Testis (tissue), 3 donors: Measurements from ENCODE around the gene ERF. TPM values are rescaled to one million over a fixed set of nuclear protein-coding genes. Genes with fewer than 3 reads are reported as not detected.
A peak's percentile ranks its signal among the peaks of the same experiment; 100 is the strongest.

Experiments
- DNase-seq: peaks from one replicate; pipeline ENCODE4 v3.0.0-alpha.2; 2019
- H3K27ac ChIP-seq, 2 donors: fragments of 200-600 bp; sonication (generic); one replicate each; pipeline ENCODE4 v1.5.1; 2019
- H3K27me3 ChIP-seq: fragments of 200-600 bp; sonication (generic); one replicate; pipeline ENCODE4 v1.5.1; 2019
- H3K36me3 ChIP-seq: fragments of 200-600 bp; sonication (generic); one replicate; pipeline ENCODE4 v1.5.1; 2017; ENCODE audit warnings: low read depth; ENCODE audit errors: missing control alignments
- H3K4me1 ChIP-seq: fragments of 200-600 bp; sonication (generic); one replicate; pipeline ENCODE4 v1.5.1; 2019
- H3K4me3 ChIP-seq, 2 donors: fragments of 200-600 bp; sonication (generic); one replicate each; pipeline ENCODE4 v1.5.1; 2017 to 2019
- H3K9me3 ChIP-seq: fragments of 200-600 bp; sonication (generic); one replicate; pipeline ENCODE4 v1.5.1; 2017
- CTCF ChIP-seq, 3 experiments: fragments of 450-650 bp in 2 of 3; fragments of 200-600 bp in 1 of 3; sonication (generic) in 1 of 3; IDR thresholded peaks; one replicate each; pipeline ENCODE4 v1.5.1; 2016 to 2019; ENCODE audit warnings: antibody characterized with exemption in 3 of 3, mild to moderate bottlenecking in 2 of 3, moderate library complexity in 1 of 3
- POLR2A ChIP-seq: fragments of 450-650 bp; IDR thresholded peaks from one replicate; pipeline ENCODE4 v1.6.1; 2017; ENCODE audit warnings: antibody characterized with exemption, mild to moderate bottlenecking, moderate library complexity
- WGBS, 2 donors: methylation state at CpG; one replicate each; pipeline ENCODE4 v1.1.5; 2018; 5-methylcytosine and 5-hydroxymethylcytosine counted together
- intact Hi-C: fragments of 100-400 bp; cut with DNase I; formaldehyde crosslinking; loops from one replicate; pipeline ENCODE4 v1.15.1; 2023; ENCODE audit warnings: low total_unique reads
- polyA plus RNA-seq: library from polyadenylated mRNA; stranded (reverse); fragments of 350-450 nt; fragmentation: Illumina TruSeq; extraction: RNeasy Lipid Tissue Mini Kit (QIAGEN cat#74804); gene quantifications from one replicate; pipeline ENCODE4 v1.2.3, GENCODE V29; 2014; ENCODE audit warnings: low read depth, low replicate concordance; ENCODE audit not compliant: insufficient read depth
- total RNA-seq, 2 donors: library from RNA; depleted of rRNA; stranded (reverse); fragments of >200 nt; gene quantifications; one replicate each; pipeline ENCODE4 v1.2.3, GENCODE V29; 2016

The ERF gene
- total and polyA plus RNA-seq, 3 donors from 2014 or later, result 59.6 to 120 (median 85.4) TPM

- Histone ChIP-seq H3K4me1 (peaks cover 61% of the 10 kb centered on the region), H3K9me3 (no peaks in the 10 kb centered on the region), H3K36me3 (no peaks in the 10 kb centered on the region), H3K4me3 (peak overlapping the region; percentile 99 to 100), H3K27ac (peak overlapping the region; percentile 98 to 99), H3K27me3 (no peaks in the 10 kb centered on the region)
- intact Hi-C loops, result no loop called here
- no peak for DNase-seq
- WGBS, 2 donors, result 60 to 68% methylated on average over 4 of the region's 4 CpGs
- TF ChIP-seq CTCF (IDR thresholded peaks at IDR 0.05) (no peak), POLR2A (no peak)
Observed at GRCh38 chr19:42251572-42252358, 3.2 kb downstream of the ERF start.

- WGBS, 2 donors, result 39 to 61% methylated on average over 19 of the region's 19 CpGs
- H3K27ac ChIP-seq, result peak overlapping the region; percentile 98 to 99
- H3K9me3 ChIP-seq, result no peaks in the 10 kb centered on the region
- intact Hi-C loops, result no loop called here
- no peak for TF ChIP-seq POLR2A
- no peak for TF ChIP-seq CTCF (IDR thresholded peaks at IDR 0.05)
- no peaks in the 10 kb centered on the region for H3K36me3 ChIP-seq
- no peak for DNase-seq
- peaks cover 64% of the 10 kb centered on the region for H3K4me1 ChIP-seq
- H3K4me3 ChIP-seq, result no peak overlapping the region
- H3K27me3 ChIP-seq, result no peaks in the 10 kb centered on the region
Observed at GRCh38 chr19:42250666-42251531, 4.0 kb downstream of the ERF start.

- no peaks in the 10 kb centered on the region for H3K9me3 ChIP-seq
- H3K36me3 ChIP-seq, result no peaks in the 10 kb centered on the region
- WGBS, 2 donors, result 43% methylated on average over 15 of the region's 15 CpGs; no CpG with 5 or more reads in 1 of the 2 donors
- peaks cover 64% of the 10 kb centered on the region for H3K4me1 ChIP-seq
- no peak overlapping the region for H3K4me3 ChIP-seq
- DNase-seq, result no peak
- H3K27ac ChIP-seq, result peak overlapping the region; percentile 98 to 99
- H3K27me3 ChIP-seq, result no peaks in the 10 kb centered on the region
- TF ChIP-seq CTCF (IDR thresholded peaks at IDR 0.05) (no peak), POLR2A (no peak)
- intact Hi-C loops, result no loop called here
Observed at GRCh38 chr19:42250183-42250665, 4.7 kb downstream of the ERF start.

- H3K9me3 ChIP-seq, result no peaks in the 10 kb centered on the region
- H3K27me3 ChIP-seq, result no peaks in the 10 kb centered on the region
- peak overlapping the region; percentile 98 to 99 for H3K27ac ChIP-seq
- H3K4me3 ChIP-seq, result no peak overlapping the region
- WGBS, 2 donors, result 65 to 68% methylated on average over 6 of the region's 6 CpGs
- intact Hi-C loops, result loop anchor here (5.0 kb wide), 1 partner anchor 43 kb away; no protein-coding TSS in a partner anchor
- DNase-seq, result no peak
- TF ChIP-seq CTCF (IDR thresholded peaks at IDR 0.05), result no peak
- no peak for TF ChIP-seq POLR2A
- no peaks in the 10 kb centered on the region for H3K36me3 ChIP-seq
- H3K4me1 ChIP-seq, result peaks cover 68% of the 10 kb centered on the region
Observed at GRCh38 chr19:42249769-42250168, 5.2 kb downstream of the ERF start.
